Activated CD4-positive, alpha-beta T cell treated with anti-CD3 and anti-CD28 coated beads for 36 hours (primary cell): ENCODE measurements around the gene HSPB1. TPM values are rescaled to one million over a fixed set of nuclear protein-coding genes. Genes with fewer than 3 reads are reported as not detected.
A peak's percentile ranks its signal among the peaks of the same experiment; 100 is the strongest.
"Not testable (repeated sequence)": the region's sequence is repeated elsewhere in the genome, so short reads cannot be mapped to it uniquely, and the experiment has no call there.

ENCODE experiments used
- ATAC-seq: fragments of 200-7000 bp; cut with Tn5 transposase; one replicate; pipeline ENCODE4 v1.10.0; 2021; ENCODE audit warnings: mild to moderate bottlenecking, moderate library complexity
- CTCF ChIA-PET: fragments of 350-600 bp; sonication (Branson Sonifier 250); formaldehyde crosslinking; loops from one replicate; lab custom pipeline; 2021; ENCODE audit warnings: antibody characterized with exemption; lab: Charles Lee
- POLR2A ChIA-PET: fragments of 350-600 bp; sonication (Branson Sonifier 250); formaldehyde crosslinking; loops from one replicate; lab custom pipeline; 2021; ENCODE audit warnings: antibody characterized with exemption, inconsistent platforms; lab: Charles Lee
- DNase-seq: peaks from one replicate; pipeline ENCODE4 v3.0.0-alpha.2; 2020
- H3K27ac Mint-ChIP-seq: one replicate; pipeline ENCODE4 v1.8.0; 2021; ENCODE audit warnings: mixed read lengths
- H3K27me3 Mint-ChIP-seq: one replicate; pipeline ENCODE4 v1.8.0; 2021; ENCODE audit warnings: mixed read lengths
- H3K36me3 Mint-ChIP-seq: one replicate; pipeline ENCODE4 v1.8.0; 2021; ENCODE audit warnings: low read depth, mixed read lengths
- H3K4me1 Mint-ChIP-seq: one replicate; pipeline ENCODE4 v1.8.0; 2021; ENCODE audit warnings: mixed read lengths
- H3K4me3 Mint-ChIP-seq: one replicate; pipeline ENCODE4 v1.8.0; 2021; ENCODE audit warnings: mild to moderate bottlenecking, moderate library complexity, mixed read lengths
- H3K9me3 Mint-ChIP-seq: one replicate; pipeline ENCODE4 v1.8.0; 2021; ENCODE audit warnings: low read depth, mixed read lengths
- intact Hi-C, 2 experiments: fragments of 100-400 bp; cut with DNase I in 1 of 2; cut with micrococcal nuclease in 1 of 2; formaldehyde crosslinking; loops; one replicate each; pipeline versions ENCODE4 v1.14.2 to v1.15.1; 2022 to 2024; cut with DNase I, micrococcal nuclease
- total RNA-seq, 2 experiments: library from RNA; stranded (reverse); gene quantifications; one replicate each; pipeline ENCODE4 v1.2.3, GENCODE V29; 2021

The HSPB1 gene
- total RNA-seq, 2 experiments from 2014 or later: 71.1 to 127 TPM

- H3K27me3 Mint-ChIP-seq, H3K9me3 Mint-ChIP-seq, H3K36me3 Mint-ChIP-seq, DNase-seq, H3K4me3 Mint-ChIP-seq, ATAC-seq, H3K27ac Mint-ChIP-seq, H3K4me1 Mint-ChIP-seq: not testable (repeated sequence)
- ChIA-PET POLR2A (interaction anchor here (0.9 kb wide), 1 partner anchor 8 kb away, joined by 3 read pairs; no protein-coding TSS in a partner anchor), CTCF (interaction anchor here (0.6 to 1.0 kb wide), 2 partner anchors 8 to 18 kb away, joined by 4 to 5 read pairs; no protein-coding TSS in a partner anchor)
- intact Hi-C loops: loop anchor here (5.0 kb wide), 2 partner anchors 37 to 442 kb away; no protein-coding TSS in a partner anchor
These were observed 7.0 kb downstream of the HSPB1 start for GRCh38 chr7:76309341-76310101.

GRCh38 chr7:76310102-76310957 is 7.9 kb downstream of the HSPB1 start:
- POLR2A ChIA-PET: no interaction called here

DNA sequence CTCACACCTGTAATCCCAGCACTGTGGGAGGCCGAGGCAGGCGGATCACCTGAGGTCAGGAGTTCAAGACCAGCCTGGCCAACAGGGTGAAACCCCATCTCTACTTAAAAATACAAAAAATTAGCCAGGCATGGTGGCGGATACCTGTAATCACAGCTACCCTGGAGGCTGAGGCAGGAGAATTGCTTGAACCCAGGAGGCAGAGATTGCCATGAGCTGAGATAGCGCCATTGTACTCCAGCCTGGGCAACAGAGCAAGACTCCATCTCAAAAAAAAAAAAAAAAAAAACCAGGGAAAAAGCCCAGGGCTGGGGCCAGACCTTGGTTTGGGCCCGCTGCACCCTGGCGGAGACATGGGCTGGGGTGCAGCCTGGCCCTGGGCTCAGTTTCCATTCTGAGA is 9.4 kb downstream of the HSPB1 start:
- H3K4me3 Mint-ChIP-seq, H3K27ac Mint-ChIP-seq, POLR2A ChIA-PET, H3K27me3 Mint-ChIP-seq, H3K36me3 Mint-ChIP-seq, H3K9me3 Mint-ChIP-seq, H3K4me1 Mint-ChIP-seq, DNase-seq, ATAC-seq: not testable (repeated sequence)
- CTCF ChIA-PET: interaction anchor here (1.0 to 4.6 kb wide), 3 partner anchors 20 to 133 kb away, joined by 3 to 42 read pairs (median 3); no protein-coding TSS in a partner anchor
- intact Hi-C loops: loop anchor here (5.0 kb wide), 2 partner anchors 40 to 445 kb away; no protein-coding TSS in a partner anchor

More at GRCh38 chr7:76310102-76310957, 7.9 kb downstream of the HSPB1 start:
- ATAC-seq: no peak
- Mint-ChIP-seq H3K4me3 (no peak overlapping the region), H3K27ac (no peak overlapping the region), H3K9me3 (no peaks in the 10 kb centered on the region), H3K36me3 (no peaks in the 10 kb centered on the region), H3K27me3 (no peaks in the 10 kb centered on the region), H3K4me1 (peaks cover 4% of the 10 kb centered on the region)
- DNase-seq: no peak
- CTCF ChIA-PET: interaction anchor here (0.6 to 4.6 kb wide), 3 partner anchors 19 to 469 kb away, joined by 4 to 42 read pairs (median 4); no protein-coding TSS in a partner anchor
- intact Hi-C loops: loop anchor here (5.0 kb wide), 2 partner anchors 38 to 443 kb away; no protein-coding TSS in a partner anchor

GRCh38 chr7:76314042-76314721 is 11.7 kb downstream of the HSPB1 start:
- POLR2A ChIA-PET: interaction anchor here (0.6 to 1.9 kb wide), 3 partner anchors 23 to 145 kb away, joined by 3 to 5 read pairs (median 4); no protein-coding TSS in a partner anchor
- peak overlapping the region; percentile 82 for H3K27ac Mint-ChIP-seq

GRCh38 chr7:76314740-76315139 is 12.3 kb downstream of the HSPB1 start:
- peaks cover 22% of the 10 kb centered on the region for H3K4me1 Mint-ChIP-seq
- intact Hi-C loops: loop anchor here (1.0 to 5.0 kb wide), 11 partner anchors 11 to 447 kb away; partner anchors contain the start of genes MDH2 (in 2 of the 2), POR (in 1 of the 2), RHBDD2 (in 1 of the 2) and SRRM3 (in 1 of the 2)
- CTCF ChIA-PET: interaction anchor here (0.5 to 6.4 kb wide), 24 partner anchors 9 to 747 kb away, joined by 3 to 69 read pairs (median 5); no protein-coding TSS in a partner anchor
- not testable (repeated sequence) for ATAC-seq, DNase-seq, H3K9me3 Mint-ChIP-seq, H3K27ac Mint-ChIP-seq, H3K4me3 Mint-ChIP-seq, H3K36me3 Mint-ChIP-seq, H3K27me3 Mint-ChIP-seq
- POLR2A ChIA-PET: interaction anchor here (0.6 to 1.9 kb wide), 3 partner anchors 23 to 146 kb away, joined by 3 to 5 read pairs (median 4); no protein-coding TSS in a partner anchor

More at GRCh38 chr7:76314042-76314721, 11.7 kb downstream of the HSPB1 start:
- Mint-ChIP-seq H3K4me1 (peaks cover 18% of the 10 kb centered on the region), H3K4me3 (peak overlapping the region; percentile 25), H3K27me3 (no peaks in the 10 kb centered on the region), H3K9me3 (no peaks in the 10 kb centered on the region), H3K36me3 (no peaks in the 10 kb centered on the region)
- CTCF ChIA-PET: interaction anchor here (0.5 to 6.4 kb wide), 29 partner anchors 10 to 747 kb away, joined by 3 to 69 read pairs (median 4); no protein-coding TSS in a partner anchor
- intact Hi-C loops: loop anchor here (1.0 to 5.0 kb wide), 9 partner anchors 11 to 447 kb away; partner anchors contain the start of genes MDH2 (in 1 of the 2), POR (in 1 of the 2) and SRRM3 (in 1 of the 2)
- peak; percentile 57 for ATAC-seq
- peak; percentile 99 for DNase-seq

DNA sequence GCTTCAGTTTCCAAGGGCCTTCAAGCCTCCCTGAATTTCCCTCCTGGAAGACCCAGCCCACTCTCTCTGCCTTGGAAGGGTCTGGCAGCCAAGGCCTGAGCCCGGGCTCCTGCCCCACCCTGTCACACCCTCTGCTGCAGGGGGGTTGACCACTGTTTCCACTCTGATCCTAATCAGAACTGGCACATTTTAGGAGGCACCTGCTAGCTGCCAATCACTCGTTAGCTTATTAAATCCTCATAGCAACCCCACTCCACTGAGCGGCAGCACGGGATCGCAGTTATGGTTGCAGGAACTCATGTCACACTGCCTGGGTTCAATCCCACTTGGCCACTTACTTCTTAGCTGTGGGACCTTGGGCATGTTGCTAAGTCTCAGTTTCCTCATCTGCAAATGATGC is 12.9 kb downstream of the HSPB1 start:
- CTCF ChIA-PET: interaction anchor here (0.7 to 6.4 kb wide), 10 partner anchors 8 to 295 kb away, joined by 3 to 69 read pairs (median 5); no protein-coding TSS in a partner anchor
- peaks cover 25% of the 10 kb centered on the region for H3K4me1 Mint-ChIP-seq
- POLR2A ChIA-PET: no interaction called here
- DNase-seq (peak; percentile 28), ATAC-seq (no peak)
- H3K4me3 Mint-ChIP-seq: no peak overlapping the region
- intact Hi-C loops: loop anchor here (5.0 kb wide), 2 partner anchors 268 to 438 kb away; partner anchors contain the start of genes MDH2 (in 1 of the 2), RHBDD2 (in 1 of the 2) and STYXL1 (in 1 of the 2)
- H3K27ac Mint-ChIP-seq: no peak overlapping the region
- no peaks in the 10 kb centered on the region for H3K27me3 Mint-ChIP-seq
- H3K36me3 Mint-ChIP-seq: peaks cover 2% of the 10 kb centered on the region
- H3K9me3 Mint-ChIP-seq: no peaks in the 10 kb centered on the region

DNA sequence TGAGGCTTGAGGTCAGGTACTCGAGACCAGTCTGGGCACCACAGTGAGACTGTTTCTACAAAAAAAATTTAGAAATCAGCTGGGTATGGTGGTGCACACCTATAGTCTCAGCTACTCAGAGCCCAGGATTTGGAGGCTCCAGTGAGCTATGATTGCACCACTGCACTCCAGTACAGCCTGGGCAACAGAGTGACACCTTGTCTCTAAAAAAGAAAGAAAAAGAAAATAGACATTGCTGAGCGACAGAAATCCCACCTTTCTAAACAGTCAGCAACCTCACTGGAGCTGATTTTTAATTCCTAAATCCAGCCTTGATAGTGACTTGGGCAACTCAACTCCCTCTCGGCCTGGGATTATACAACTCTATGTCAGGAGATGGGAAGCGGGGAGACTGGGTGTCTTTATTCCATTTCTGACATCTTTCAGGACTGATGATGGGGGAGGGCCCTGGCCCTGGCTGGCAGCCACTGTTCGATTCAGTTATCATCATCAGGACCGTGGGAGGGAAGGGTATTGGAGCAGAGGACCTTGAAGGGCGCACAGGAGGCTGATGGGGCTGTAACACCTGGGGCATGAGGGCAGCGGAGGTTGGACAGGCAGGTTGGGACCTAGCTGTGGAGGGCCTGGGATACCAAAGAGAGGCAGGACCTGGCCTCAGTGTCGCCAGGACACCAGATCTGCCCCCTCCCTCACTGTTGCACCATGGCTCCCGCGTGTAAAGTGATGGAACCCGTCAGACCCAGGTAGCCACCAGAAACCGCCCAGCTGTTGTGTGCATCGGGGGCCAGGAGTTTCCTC is 14.7 kb downstream of the HSPB1 start:
- Mint-ChIP-seq H3K27ac (peak overlapping the region; percentile 94), H3K4me3 (peak overlapping the region; percentile 76), H3K4me1 (peaks cover 25% of the 10 kb centered on the region), H3K27me3 (no peaks in the 10 kb centered on the region), H3K9me3 (no peaks in the 10 kb centered on the region), H3K36me3 (peaks cover 2% of the 10 kb centered on the region)
- no peak for ATAC-seq
- DNase-seq: no peak
- CTCF ChIA-PET: interaction anchor here (0.7 to 6.4 kb wide), 11 partner anchors 8 to 150 kb away, joined by 3 to 69 read pairs (median 5); partner anchors contain the start of genes HSPB1 and YWHAG
- intact Hi-C loops: loop anchor here (5.0 kb wide), 2 partner anchors 270 to 440 kb away; partner anchors contain the start of genes MDH2 (in 1 of the 2), RHBDD2 (in 1 of the 2) and STYXL1 (in 1 of the 2)
- POLR2A ChIA-PET: interaction anchor here (0.5 to 1.7 kb wide), 5 partner anchors 8 to 133 kb away, joined by 3 to 5 read pairs (median 3); no protein-coding TSS in a partner anchor

DNA sequence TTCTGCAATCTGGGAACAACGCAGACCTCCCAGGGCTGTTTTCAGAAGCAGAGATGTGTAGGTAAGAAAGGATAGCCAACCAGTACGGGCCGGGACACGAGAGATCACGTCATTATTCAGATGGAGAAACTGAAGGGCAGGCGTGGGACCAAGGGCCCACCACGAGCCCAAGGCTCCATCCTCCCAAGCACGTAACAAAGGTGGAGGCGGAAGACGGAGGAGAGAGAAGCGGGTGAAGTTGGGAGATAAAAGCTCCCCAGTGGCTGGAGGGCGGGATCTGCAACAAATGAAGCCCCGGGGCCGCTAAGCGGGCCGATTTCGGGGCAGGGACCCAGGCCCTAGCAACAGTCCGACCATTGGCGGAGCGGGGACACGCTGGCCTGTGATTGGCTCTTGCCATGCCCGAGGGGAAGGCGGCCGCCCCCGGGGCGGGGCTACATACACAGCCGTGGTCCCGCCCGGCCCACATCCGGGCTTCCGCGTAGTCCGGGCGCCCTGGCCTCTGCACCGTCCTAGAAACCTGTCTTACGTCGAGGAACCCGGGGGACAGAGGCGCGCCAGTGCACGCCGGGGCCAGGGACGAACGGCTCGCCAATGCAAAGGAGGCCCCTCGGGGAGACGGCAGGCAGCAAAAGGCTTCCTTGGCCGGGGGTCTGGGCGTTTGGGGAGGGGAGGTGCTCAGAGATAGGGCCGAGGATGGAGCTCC is 15.5 kb downstream of the HSPB1 start:
- Mint-ChIP-seq H3K4me3 (peak overlapping the region; percentile 76), H3K9me3 (no peaks in the 10 kb centered on the region)

More for the DNA sequence above, 15.5 kb downstream of the HSPB1 start:
- peak; percentile 93 for ATAC-seq
- intact Hi-C loops: loop anchor here (1.0 to 5.0 kb wide), 13 partner anchors 15 to 441 kb away; partner anchors contain the start of genes MDH2 (in 2 of the 2), RHBDD2 (in 1 of the 2), STYXL1 (in 1 of the 2) and TMEM120A (in 1 of the 2)
- peak; percentile 98 for DNase-seq
- ChIA-PET POLR2A (interaction anchor here (0.5 to 2.0 kb wide), 7 partner anchors 9 to 134 kb away, joined by 3 to 9 read pairs (median 4); no protein-coding TSS in a partner anchor), CTCF (interaction anchor here (0.5 to 6.4 kb wide), 11 partner anchors 9 to 151 kb away, joined by 3 to 69 read pairs (median 5); partner anchors contain the start of gene YWHAG)
- Mint-ChIP-seq H3K36me3 (peaks cover 2% of the 10 kb centered on the region), H3K4me1 (peaks cover 25% of the 10 kb centered on the region), H3K27me3 (no peaks in the 10 kb centered on the region), H3K27ac (peak overlapping the region; percentile 94)
